Measurements from ENCODE around the gene AGO3. TPM values are rescaled to one million over a fixed set of nuclear protein-coding genes. Genes with fewer than 3 reads are reported as not detected.

AGO3 gene
- total and polyA plus RNA-seq, 3 experiments from 2014 or later = 12.8 to 31.3 (median 30.0) TPM

DNA sequence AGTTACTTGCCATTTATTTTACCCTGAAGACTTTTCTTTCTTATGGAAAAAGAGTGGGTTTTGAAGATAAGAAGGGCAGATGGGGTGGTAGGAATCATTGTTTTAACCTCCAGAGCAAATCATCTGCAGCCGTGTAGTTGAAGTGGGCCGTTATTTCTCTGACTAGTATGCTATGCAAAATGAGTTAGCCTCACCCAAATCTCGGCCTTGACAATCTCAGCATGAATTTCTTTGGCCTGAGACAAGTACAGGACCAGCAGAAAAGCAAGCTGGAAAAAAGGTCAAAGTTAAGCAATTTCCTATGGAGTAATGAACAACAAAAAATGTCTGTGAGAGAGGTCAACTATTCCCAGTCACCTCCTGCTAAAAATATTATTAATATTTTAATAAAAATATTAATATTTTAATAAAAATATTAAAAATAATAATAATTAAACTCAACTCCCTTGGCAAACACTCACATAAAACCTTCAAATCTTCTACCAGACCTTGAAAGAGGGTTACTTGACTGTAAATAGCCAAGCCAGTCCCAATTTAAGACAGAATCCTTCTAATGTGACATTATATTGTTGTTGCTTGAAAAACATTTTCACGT, 146.2 kb downstream of the AGO3 start:
- Mint-ChIP-seq H3K4me3 (no peak overlapping the region), H3K27ac (no peak overlapping the region), H3K4me1 (no peaks in the 10 kb centered on the region), H3K9me3 (no peaks in the 10 kb centered on the region), H3K27me3 (peaks cover 4 to 12% of the 10 kb centered on the region in 2 donors), H3K36me3 (no peaks in the 10 kb centered on the region)
- Histone ChIP-seq H3K27ac (ENCODE audit: low read depth, low read length) (no peak overlapping the region), H3K36me3 (ENCODE audit: insufficient read depth, low read length) (no peaks in the 10 kb centered on the region), H3K4me3 (ENCODE audit: low read length) (no peak overlapping the region), H3K4me1 (ENCODE audit: insufficient read depth, low read length) (no peaks in the 10 kb centered on the region), H3K9me3 (ENCODE audit: low read length) (no peaks in the 10 kb centered on the region), H3K27me3 (ENCODE audit: insufficient read depth, low read length, poor library complexity, severe bottlenecking) (no peaks in the 10 kb centered on the region)
- CTCF ChIA-PET = no interaction called here
- POLR2A ChIA-PET = no interaction called here
- DNase-seq = no peak

DNA sequence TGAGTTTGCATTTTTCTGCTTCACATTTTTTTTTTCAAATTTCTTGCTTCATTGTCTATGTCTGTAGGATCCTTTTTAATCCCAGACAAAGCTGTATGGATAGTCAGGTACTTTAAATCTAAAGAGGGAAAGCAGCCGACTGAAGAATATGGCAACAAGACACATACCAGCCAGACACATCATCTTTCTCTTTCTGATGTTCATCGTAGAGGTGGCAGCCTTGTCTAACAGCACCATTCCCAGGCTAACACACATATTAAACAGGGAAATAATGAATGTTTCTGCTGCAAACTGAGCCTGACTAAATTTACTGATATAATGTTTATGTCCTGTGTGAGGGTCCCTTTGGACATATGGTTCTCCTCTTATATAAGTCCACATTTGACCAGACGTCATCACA, 149.3 kb downstream of the AGO3 start:
- DNase-seq = no peak
- no peaks in the 10 kb centered on the region for H3K9me3 Mint-ChIP-seq
- H3K27me3 ChIP-seq (ENCODE audit: insufficient read depth, low read length, poor library complexity, severe bottlenecking) = peaks cover 5% of the 10 kb centered on the region
- H3K36me3 Mint-ChIP-seq = no peaks in the 10 kb centered on the region
- no peak overlapping the region for H3K27ac Mint-ChIP-seq
- H3K36me3 ChIP-seq (ENCODE audit: insufficient read depth, low read length) = no peaks in the 10 kb centered on the region
- H3K9me3 ChIP-seq (ENCODE audit: low read length) = no peaks in the 10 kb centered on the region
- POLR2A ChIA-PET = no interaction called here
- CTCF ChIA-PET = no interaction called here
- no peaks in the 10 kb centered on the region for H3K4me1 Mint-ChIP-seq
- peaks cover 12 to 34% of the 10 kb centered on the region in 2 donors for H3K27me3 Mint-ChIP-seq
- no peaks in the 10 kb centered on the region for H3K4me1 ChIP-seq (ENCODE audit: insufficient read depth, low read length)
- H3K4me3 ChIP-seq (ENCODE audit: low read length) = no peak overlapping the region
- H3K27ac ChIP-seq (ENCODE audit: low read depth, low read length) = no peak overlapping the region
- no peak overlapping the region for H3K4me3 Mint-ChIP-seq

GRCh38 chr1:36080801-36081200, 149.9 kb downstream of the AGO3 start:
- no peak overlapping the region for H3K4me3 ChIP-seq (ENCODE audit: low read length)
- Mint-ChIP-seq H3K27ac (no peak overlapping the region), H3K9me3 (no peaks in the 10 kb centered on the region), H3K36me3 (no peaks in the 10 kb centered on the region), H3K4me1 (no peaks in the 10 kb centered on the region), H3K27me3 (peaks cover 13 to 36% of the 10 kb centered on the region in 2 donors), H3K4me3 (no peak overlapping the region)
- DNase-seq = no peak
- no peak overlapping the region for H3K27ac ChIP-seq (ENCODE audit: low read depth, low read length)
- H3K27me3 ChIP-seq (ENCODE audit: insufficient read depth, low read length, poor library complexity, severe bottlenecking) = peaks cover 5% of the 10 kb centered on the region
- no peaks in the 10 kb centered on the region for H3K9me3 ChIP-seq (ENCODE audit: low read length)
- no peaks in the 10 kb centered on the region for H3K36me3 ChIP-seq (ENCODE audit: insufficient read depth, low read length)
- CTCF ChIA-PET = no interaction called here
- POLR2A ChIA-PET = no interaction called here
- H3K4me1 ChIP-seq (ENCODE audit: insufficient read depth, low read length) = no peaks in the 10 kb centered on the region

DNA sequence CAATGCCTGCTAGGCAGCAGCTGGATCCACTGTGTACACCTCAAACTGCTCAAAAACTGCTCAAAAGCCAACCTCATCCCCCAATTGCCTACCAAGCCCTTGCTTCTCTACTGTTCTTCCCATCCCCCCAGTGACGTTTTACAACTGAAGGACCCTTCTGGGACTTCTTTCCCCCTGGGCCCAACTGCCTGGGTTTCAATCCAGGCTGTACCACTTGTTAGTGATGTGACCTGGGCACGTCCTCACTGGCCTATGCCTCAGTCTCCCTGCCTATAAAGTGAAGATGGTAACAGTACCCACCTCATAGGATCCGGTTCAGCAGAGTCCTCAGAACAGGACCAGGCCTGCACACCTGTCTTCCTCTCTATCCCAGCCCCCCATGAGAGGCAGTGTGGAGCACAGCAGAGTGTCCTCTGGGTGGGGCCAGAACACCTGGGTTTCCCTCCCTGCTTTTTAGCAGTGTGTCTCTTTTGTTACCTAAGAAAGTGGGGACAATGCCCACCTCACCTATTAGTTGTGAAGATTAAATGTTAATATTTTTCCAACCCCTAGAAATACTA, 151.1 kb downstream of the AGO3 start:
- ChIA-PET POLR2A (interaction anchor here (1.2 kb wide), 1 partner anchor 8 kb away, joined by 3 read pairs; no protein-coding TSS in a partner anchor), CTCF (no interaction called here)
- H3K4me1 Mint-ChIP-seq = peaks cover 0 to 1% (median 1%) of the 10 kb centered on the region in 3 donors
- Histone ChIP-seq H3K36me3 (ENCODE audit: insufficient read depth, low read length) (no peaks in the 10 kb centered on the region), H3K27me3 (ENCODE audit: insufficient read depth, low read length, poor library complexity, severe bottlenecking) (peaks cover 5% of the 10 kb centered on the region), H3K4me1 (ENCODE audit: insufficient read depth, low read length) (no peaks in the 10 kb centered on the region), H3K4me3 (ENCODE audit: low read length) (no peak overlapping the region), H3K9me3 (ENCODE audit: low read length) (no peaks in the 10 kb centered on the region), H3K27ac (ENCODE audit: low read depth, low read length) (no peak overlapping the region)
- H3K27me3 Mint-ChIP-seq = peaks cover 17 to 46% of the 10 kb centered on the region in 2 donors
- no peaks in the 10 kb centered on the region for H3K36me3 Mint-ChIP-seq
- H3K4me3 Mint-ChIP-seq = no peak overlapping the region
- no peak overlapping the region for H3K27ac Mint-ChIP-seq
- H3K9me3 Mint-ChIP-seq = no peaks in the 10 kb centered on the region
- DNase-seq = no peak

GRCh38 chr1:36083219-36083618, 152.3 kb downstream of the AGO3 start:
- peaks cover 20 to 46% of the 10 kb centered on the region in 2 donors for H3K27me3 Mint-ChIP-seq
- H3K4me3 Mint-ChIP-seq = no peak overlapping the region
- ChIA-PET POLR2A (interaction anchor here (1.2 kb wide), 1 partner anchor 9 kb away, joined by 3 read pairs; no protein-coding TSS in a partner anchor), CTCF (no interaction called here)
- H3K27ac ChIP-seq (ENCODE audit: low read depth, low read length) = no peak overlapping the region
- no peaks in the 10 kb centered on the region for H3K36me3 Mint-ChIP-seq
- peaks cover 4% of the 10 kb centered on the region for H3K4me1 ChIP-seq (ENCODE audit: insufficient read depth, low read length)
- H3K4me1 Mint-ChIP-seq = peaks cover 2 to 5% (median 2%) of the 10 kb centered on the region in 3 donors
- H3K36me3 ChIP-seq (ENCODE audit: insufficient read depth, low read length) = no peaks in the 10 kb centered on the region
- DNase-seq = no peak
- no peak overlapping the region for H3K27ac Mint-ChIP-seq
- H3K9me3 ChIP-seq (ENCODE audit: low read length) = no peaks in the 10 kb centered on the region
- no peak overlapping the region for H3K4me3 ChIP-seq (ENCODE audit: low read length)
- H3K27me3 ChIP-seq (ENCODE audit: insufficient read depth, low read length, poor library complexity, severe bottlenecking) = peaks cover 5% of the 10 kb centered on the region
- no peaks in the 10 kb centered on the region for H3K9me3 Mint-ChIP-seq

DNA sequence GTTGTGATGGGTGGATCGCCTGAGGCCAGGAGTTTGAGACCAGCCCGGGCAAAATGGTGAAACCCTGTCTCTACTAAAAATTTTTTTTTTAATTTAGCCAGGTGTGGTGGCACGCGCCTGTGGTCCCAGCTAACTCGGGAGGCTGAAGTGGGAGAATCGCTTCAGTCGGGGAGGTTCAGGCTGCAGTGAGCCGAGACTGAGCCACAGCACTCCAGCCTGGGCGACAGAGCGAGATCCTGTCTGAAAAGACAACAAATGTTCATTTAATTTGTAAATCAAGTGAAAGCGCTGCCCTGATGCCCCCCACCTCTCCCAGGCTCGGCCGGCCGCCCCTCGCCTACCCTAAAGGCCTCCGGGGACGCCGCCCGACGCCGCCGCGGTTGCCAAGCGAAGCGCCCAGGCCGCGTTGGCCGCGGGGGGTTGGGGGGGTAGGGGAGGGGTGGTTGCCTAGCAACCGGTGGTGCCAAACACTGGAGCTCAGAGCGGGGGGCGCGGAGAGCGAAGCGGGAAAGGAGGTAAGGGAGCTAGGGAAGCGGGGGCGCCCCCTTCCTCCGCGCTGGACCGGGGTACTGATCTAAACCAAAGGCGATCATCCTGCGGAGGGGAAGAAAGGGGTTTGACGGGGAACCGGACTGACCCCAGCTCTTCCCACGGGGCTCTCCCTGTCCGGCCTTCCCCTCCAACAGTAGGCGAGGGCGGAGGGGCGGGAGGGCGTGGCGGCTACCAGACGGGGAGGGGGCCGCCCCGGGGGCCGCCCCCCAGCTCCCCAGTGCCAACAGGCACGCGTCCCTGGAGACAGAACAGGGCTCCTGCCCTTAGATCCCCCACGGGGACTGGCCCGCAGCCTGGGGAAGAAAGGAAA, 153.0 kb downstream of the AGO3 start, which contains the start of gene TEKT2:
Gene TEKT2, plus strand, starts transcription at position 460 of the 862 bp plus-strand sequence. CDS start 828 bp downstream, outside the sequence.
- Mint-ChIP-seq H3K4me1 (peaks cover 2 to 11% (median 6%) of the 10 kb centered on the region in 3 donors), H3K9me3 (no peaks in the 10 kb centered on the region), H3K4me3 (peak within 1 kb of the TSS in 2 of 7 donors; percentile 27 to 44), H3K36me3 (peaks cover 0 to 1% (median 0%) of the 10 kb centered on the region in 3 donors), H3K27ac (no peak within 1 kb of the TSS), H3K27me3 (peaks cover 20 to 43% of the 10 kb centered on the region in 2 donors)
- no peaks in the 10 kb centered on the region for H3K9me3 ChIP-seq (ENCODE audit: low read length)
- DNase-seq = peak in 1 of 5 donors; percentile 26
- no peaks in the 10 kb centered on the region for H3K36me3 ChIP-seq (ENCODE audit: insufficient read depth, low read length)
- no peak within 1 kb of the TSS for H3K27ac ChIP-seq (ENCODE audit: low read depth, low read length)
- POLR2A ChIA-PET = no interaction called here
- H3K4me1 ChIP-seq (ENCODE audit: insufficient read depth, low read length) = peaks cover 7% of the 10 kb centered on the region
- H3K4me3 ChIP-seq (ENCODE audit: low read length) = no peak within 1 kb of the TSS
- CTCF ChIA-PET = interaction anchor here (0.7 kb wide), 1 partner anchor 283 kb away, joined by 3 read pairs; no protein-coding TSS in a partner anchor
- peaks cover 5% of the 10 kb centered on the region for H3K27me3 ChIP-seq (ENCODE audit: insufficient read depth, low read length, poor library complexity, severe bottlenecking)

DNA sequence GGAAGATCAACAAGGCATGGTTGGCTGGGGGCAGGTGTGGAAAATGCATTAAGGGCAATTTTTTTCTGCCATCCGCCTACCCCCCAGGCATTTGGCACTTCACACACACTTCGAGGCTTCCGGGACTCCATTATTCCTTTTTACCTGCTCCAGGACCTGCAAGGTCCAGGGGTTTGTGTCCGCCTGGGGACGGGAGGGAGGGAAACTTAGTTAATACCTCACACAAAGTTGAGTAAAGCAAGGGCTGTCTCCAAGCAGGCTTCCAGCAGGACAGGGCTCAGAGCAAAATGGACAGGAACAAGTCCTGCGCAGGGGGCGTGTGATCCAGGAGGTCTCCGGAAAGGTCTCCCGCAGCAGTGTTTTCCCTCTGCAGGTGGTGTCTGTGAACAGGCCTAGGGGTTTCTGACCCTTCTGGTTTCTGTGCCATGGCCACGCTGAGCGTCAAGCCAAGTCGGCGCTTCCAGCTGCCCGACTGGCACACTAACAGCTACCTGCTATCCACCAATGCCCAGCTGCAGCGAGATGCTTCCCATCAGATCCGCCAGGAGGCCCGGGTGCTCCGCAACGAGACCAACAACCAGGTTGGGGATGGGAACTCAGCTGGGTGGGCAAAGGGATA, 153.7 kb downstream of the AGO3 start:
- Mint-ChIP-seq H3K4me3 (peak overlapping the region in 2 of 7 donors; percentile 27 to 32), H3K36me3 (peaks cover 0 to 6% (median 0%) of the 10 kb centered on the region in 3 donors), H3K4me1 (peaks cover 7 to 17% (median 12%) of the 10 kb centered on the region in 3 donors), H3K9me3 (no peaks in the 10 kb centered on the region), H3K27ac (no peak overlapping the region), H3K27me3 (peaks cover 16 to 43% of the 10 kb centered on the region in 2 donors)
- DNase-seq = no peak
- H3K27ac ChIP-seq (ENCODE audit: low read depth, low read length) = no peak overlapping the region
- POLR2A ChIA-PET = no interaction called here
- H3K9me3 ChIP-seq (ENCODE audit: low read length) = no peaks in the 10 kb centered on the region
- no peak overlapping the region for H3K4me3 ChIP-seq (ENCODE audit: low read length)
- peaks cover 11% of the 10 kb centered on the region for H3K4me1 ChIP-seq (ENCODE audit: insufficient read depth, low read length)
- peaks cover 5% of the 10 kb centered on the region for H3K27me3 ChIP-seq (ENCODE audit: insufficient read depth, low read length, poor library complexity, severe bottlenecking)
- H3K36me3 ChIP-seq (ENCODE audit: insufficient read depth, low read length) = no peaks in the 10 kb centered on the region
- CTCF ChIA-PET = no interaction called here

Measured in CD8-positive, alpha-beta memory T cell (primary cell).